ENCODE measurements around the gene C1QBP.
"Not testable (repeated sequence)": the region's sequence is repeated elsewhere in the genome, so short reads cannot be mapped to it uniquely, and the experiment has no call there.

The C1QBP gene

DNA sequence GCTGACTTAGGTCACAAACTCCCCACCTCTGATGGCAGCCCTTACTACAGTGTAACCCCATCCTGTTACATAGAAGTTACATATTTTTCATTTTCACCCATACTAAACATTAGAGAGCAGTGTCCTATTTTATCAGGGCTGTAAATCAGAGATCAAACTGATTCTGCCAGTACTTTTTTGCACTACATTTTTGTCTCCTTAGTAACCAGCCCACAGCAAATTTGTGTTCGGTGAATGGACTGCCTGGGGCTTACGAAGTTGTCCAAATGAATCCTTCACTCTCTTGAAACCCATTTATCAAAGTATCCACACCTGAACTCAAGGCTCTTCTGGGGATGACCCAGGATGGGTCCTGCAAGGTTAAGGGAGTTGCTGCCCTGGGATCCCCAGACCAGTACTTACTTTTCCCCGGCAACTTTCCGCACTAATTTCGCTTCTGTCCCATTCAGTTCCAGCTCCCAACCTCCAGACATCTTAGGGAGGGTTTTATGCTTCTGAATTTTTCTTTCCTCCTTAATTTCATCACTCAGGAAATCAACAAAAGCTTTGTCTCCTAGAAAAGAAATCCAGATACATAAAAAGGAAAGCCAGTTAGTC, 1.1 kb downstream of the C1QBP start:
- H3K27ac ChIP-seq (replicated peaks): peak overlapping the region; percentile 61
- no peak for TF ChIP-seq SPI1 (IDR thresholded peaks at IDR 0.05; ENCODE audit: borderline replicate concordance, low read depth)
- TF ChIP-seq CTCF (IDR thresholded peaks at IDR 0.05; ENCODE audit: insufficient read depth, low read length): no peak
- no peak for TF ChIP-seq REST (IDR thresholded peaks at IDR 0.05; ENCODE audit: insufficient replicate concordance, low read depth)
- no peak for TF ChIP-seq GABPA (IDR thresholded peaks at IDR 0.05; ENCODE audit: low read depth)
- no peak for TF ChIP-seq POLR2AphosphoS5 (IDR thresholded peaks at IDR 0.05; ENCODE audit: low read depth)

GRCh38 chr17:5435781-5436315, 3.1 kb downstream of the C1QBP start:
- not testable (repeated sequence) for H3K27me3 ChIP-seq (ENCODE audit: insufficient read depth, poor library complexity, severe bottlenecking); H3K4me3 ChIP-seq (replicated peaks; ENCODE audit: insufficient read depth, low read length); H3K27ac ChIP-seq (replicated peaks); DNase-seq (ENCODE audit: low read depth in 1 of 2, low spot score in 1 of 2)

More for the DNA sequence above, 1.1 kb downstream of the C1QBP start:
- Histone ChIP-seq H3K4me3 (replicated peaks; ENCODE audit: insufficient read depth, low read length) (peak overlapping the region; percentile 64), H3K27me3 (ENCODE audit: insufficient read depth, poor library complexity, severe bottlenecking) (no peaks in the 10 kb centered on the region)
- DNase-seq (ENCODE audit: low read depth in 1 of 2, low spot score in 1 of 2): no peak

- Histone ChIP-seq H3K27ac (replicated peaks) (no peak overlapping the region), H3K27me3 (ENCODE audit: insufficient read depth, poor library complexity, severe bottlenecking) (no peaks in the 10 kb centered on the region), H3K4me3 (replicated peaks; ENCODE audit: insufficient read depth, low read length) (no peak overlapping the region)
- no peak for DNase-seq (ENCODE audit: low read depth in 1 of 2, low spot score in 1 of 2)
- TF ChIP-seq CTCF (IDR thresholded peaks at IDR 0.05; ENCODE audit: insufficient read depth, low read length): no peak
- TF ChIP-seq POLR2AphosphoS5 (IDR thresholded peaks at IDR 0.05; ENCODE audit: low read depth): no peak
- TF ChIP-seq GABPA (IDR thresholded peaks at IDR 0.05; ENCODE audit: low read depth): no peak
- no peak for TF ChIP-seq SPI1 (IDR thresholded peaks at IDR 0.05; ENCODE audit: borderline replicate concordance, low read depth)
- TF ChIP-seq REST (IDR thresholded peaks at IDR 0.05; ENCODE audit: insufficient replicate concordance, low read depth): no peak
These were observed 4.0 kb downstream of the C1QBP start for GRCh38 chr17:5434984-5435383.

- Histone ChIP-seq H3K27ac (replicated peaks) (no peak overlapping the region), H3K27me3 (ENCODE audit: insufficient read depth, poor library complexity, severe bottlenecking) (no peaks in the 10 kb centered on the region), H3K4me3 (replicated peaks; ENCODE audit: insufficient read depth, low read length) (no peak overlapping the region)
- TF ChIP-seq REST (IDR thresholded peaks at IDR 0.05; ENCODE audit: insufficient replicate concordance, low read depth) (no peak), CTCF (IDR thresholded peaks at IDR 0.05; ENCODE audit: insufficient read depth, low read length) (no peak), GABPA (IDR thresholded peaks at IDR 0.05; ENCODE audit: low read depth) (no peak), POLR2AphosphoS5 (IDR thresholded peaks at IDR 0.05; ENCODE audit: low read depth) (no peak; the same call in 1 of the 2 replicates), SPI1 (IDR thresholded peaks at IDR 0.05; ENCODE audit: borderline replicate concordance, low read depth) (no peak)
- no peak for DNase-seq (ENCODE audit: low read depth in 1 of 2, low spot score in 1 of 2)
These were observed 6.9 kb downstream of the C1QBP start for GRCh38 chr17:5431949-5432556.

DNA sequence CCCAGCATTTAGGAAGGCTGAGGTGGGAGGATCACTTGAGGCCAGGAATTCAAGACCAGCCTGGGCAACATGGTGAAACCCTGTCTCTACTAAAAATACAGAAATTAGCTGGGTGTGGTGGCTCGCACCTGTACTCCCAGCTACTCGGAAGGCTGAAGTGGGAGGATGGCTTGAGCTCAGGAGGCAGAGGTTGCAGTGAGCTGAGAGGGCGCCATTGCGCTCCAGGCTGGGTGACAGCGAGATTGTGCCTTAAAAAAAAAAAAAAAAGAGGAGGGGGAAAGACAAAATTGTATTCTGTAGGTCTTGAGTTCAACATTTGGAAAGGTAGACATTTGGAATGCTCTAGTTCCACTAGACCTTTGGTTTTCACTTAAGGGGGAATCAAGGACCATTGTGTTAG, 7.7 kb downstream of the C1QBP start:
- DNase-seq (ENCODE audit: low read depth in 1 of 2, low spot score in 1 of 2); H3K27me3 ChIP-seq (ENCODE audit: insufficient read depth, poor library complexity, severe bottlenecking); H3K27ac ChIP-seq (replicated peaks); H3K4me3 ChIP-seq (replicated peaks; ENCODE audit: insufficient read depth, low read length): not testable (repeated sequence)
